ENCODE results near the gene ZNF2. TPM values are rescaled to one million over a fixed set of nuclear protein-coding genes. Genes with fewer than 3 reads are reported as not detected.
A peak's percentile ranks its signal among the peaks of the same experiment; 100 is the strongest.

Gene ZNF2
- total and polyA plus RNA-seq, 2 of the 13 experiments (the other 11 are each of a cell fraction or from before 2014, with no cell fraction given), result 4.3 to 6.1 TPM

GRCh38 chr2:95121407-95122196 lies 44.0 kb upstream of the ZNF2 start, which contains the start of gene MRPS5 (continued):
- TF ChIP-seq ZNF597 (CRISPR knock-in tag; IDR thresholded peaks at IDR 0.05) (no peak; the same call in 1 of the 2 replicates), MBD4 (IDR thresholded peaks at IDR 0.05; ENCODE audit: borderline replicate concordance, low read length) (no peak), MAX (IDR thresholded peaks at IDR 0.05) (peak; percentile 94), CREBL2 (CRISPR knock-in tag; IDR thresholded peaks at IDR 0.05; ENCODE audit: borderline replicate concordance) (no peak; the same call in 1 of the 2 replicates), RAD51 (IDR thresholded peaks at IDR 0.05; ENCODE audit: borderline replicate concordance) (no peak), PAXIP1 (CRISPR knock-in tag; conservative IDR thresholded peaks at IDR 0.05) (peak; percentile 60), ZNF574 (CRISPR knock-in tag; IDR thresholded peaks at IDR 0.05) (peak; percentile 90), NR0B2 (CRISPR knock-in tag; IDR thresholded peaks at IDR 0.05) (peak; percentile 71; the same call in 1 of the 2 replicates), ZBTB33 (CRISPR knock-in tag; IDR thresholded peaks at IDR 0.05) (no peak), ZNF275 (CRISPR knock-in tag; IDR thresholded peaks at IDR 0.05; ENCODE audit: borderline replicate concordance) (no peak; the same call in 1 of the 2 replicates), ZNF101 (CRISPR knock-in tag; IDR thresholded peaks at IDR 0.05; ENCODE audit: borderline replicate concordance, low read depth) (peak; percentile 79; the same call in 1 of the 2 replicates), UBTF (CRISPR knock-in tag; IDR thresholded peaks at IDR 0.05) (peak; percentile 97)

All from HepG2 (cell line).